Measurements from ENCODE around the gene ZW10.

DNA sequence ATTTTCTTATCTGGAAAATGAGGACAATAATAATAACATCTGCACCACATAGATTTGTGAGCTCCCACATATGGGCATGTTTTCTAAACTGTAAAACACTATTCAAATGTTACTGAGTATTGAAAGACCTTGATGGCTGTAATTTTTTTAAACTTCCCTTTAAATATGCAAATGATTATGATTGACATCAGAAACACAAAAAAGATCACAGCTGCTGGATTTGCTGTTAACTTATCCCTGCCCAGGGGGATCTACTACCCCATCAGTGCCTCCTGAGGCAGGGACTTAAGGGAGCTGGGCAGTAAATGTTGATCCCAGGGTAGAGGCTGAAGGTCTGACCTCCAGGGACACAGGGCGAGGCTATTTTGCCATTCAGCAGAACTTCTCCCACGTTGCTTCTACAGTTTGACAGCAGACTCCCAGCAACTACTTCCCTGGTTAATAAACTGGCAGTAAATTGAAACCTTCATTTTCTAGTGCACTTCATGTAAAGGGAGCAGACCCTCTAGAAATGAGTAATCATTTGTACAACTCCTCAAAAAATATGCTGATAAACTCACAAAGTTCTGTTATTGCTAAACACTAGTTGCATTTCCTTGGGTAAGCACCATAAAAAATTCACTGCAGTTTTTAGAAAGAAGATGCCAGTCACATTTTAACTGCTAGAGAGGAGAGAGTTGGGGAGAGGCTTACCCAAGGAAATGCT is 87.7 kb downstream of the ZW10 start:
- TF ChIP-seq, protein P1, sequence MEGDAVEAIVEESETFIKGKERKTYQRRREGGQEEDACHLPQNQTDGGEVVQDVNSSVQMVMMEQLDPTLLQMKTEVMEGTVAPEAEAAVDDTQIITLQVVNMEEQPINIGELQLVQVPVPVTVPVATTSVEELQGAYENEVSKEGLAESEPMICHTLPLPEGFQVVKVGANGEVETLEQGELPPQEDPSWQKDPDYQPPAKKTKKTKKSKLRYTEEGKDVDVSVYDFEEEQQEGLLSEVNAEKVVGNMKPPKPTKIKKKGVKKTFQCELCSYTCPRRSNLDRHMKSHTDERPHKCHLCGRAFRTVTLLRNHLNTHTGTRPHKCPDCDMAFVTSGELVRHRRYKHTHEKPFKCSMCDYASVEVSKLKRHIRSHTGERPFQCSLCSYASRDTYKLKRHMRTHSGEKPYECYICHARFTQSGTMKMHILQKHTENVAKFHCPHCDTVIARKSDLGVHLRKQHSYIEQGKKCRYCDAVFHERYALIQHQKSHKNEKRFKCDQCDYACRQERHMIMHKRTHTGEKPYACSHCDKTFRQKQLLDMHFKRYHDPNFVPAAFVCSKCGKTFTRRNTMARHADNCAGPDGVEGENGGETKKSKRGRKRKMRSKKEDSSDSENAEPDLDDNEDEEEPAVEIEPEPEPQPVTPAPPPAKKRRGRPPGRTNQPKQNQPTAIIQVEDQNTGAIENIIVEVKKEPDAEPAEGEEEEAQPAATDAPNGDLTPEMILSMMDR (IDR thresholded peaks at IDR 0.05) = no peak
- no peak for TF ChIP-seq POLR2A (IDR thresholded peaks at IDR 0.05)
